K562 (cell line): ENCODE measurements around the gene ZNF575. TPM values are rescaled to one million over a fixed set of nuclear protein-coding genes. Genes with fewer than 3 reads are reported as not detected.

Experiments
- CTBP1 ChIP-seq: fragments of 450-650 bp; IDR thresholded peaks from 2 replicates; pipeline ENCODE4 v1.6.1; 2016; ENCODE audit warnings: borderline replicate concordance
- E2F6 ChIP-seq, 2 experiments: IDR thresholded peaks; 2 replicates each; pipeline ENCODE4 v1.6.1; 2011; ENCODE audit warnings: borderline replicate concordance in 1 of 2, control low read depth in 1 of 2, low read depth in 1 of 2, low read length in 1 of 2, mild to moderate bottlenecking in 1 of 2, mixed read lengths in 1 of 2, moderate library complexity in 1 of 2; ENCODE audit not compliant: insufficient read depth in 1 of 2, insufficient read length in 1 of 2, poor library complexity in 1 of 2, severe bottlenecking in 1 of 2; ENCODE audit errors: extremely low read depth in 1 of 2
- EP300 ChIP-seq: IDR thresholded peaks from 2 replicates; pipeline ENCODE4 v1.6.1; 2012; ENCODE audit warnings: low read length, improper control_type of control experiment
- ESRRA ChIP-seq: fragments of 450-650 bp; IDR thresholded peaks from 2 replicates; pipeline ENCODE4 v1.6.1; 2014; ENCODE audit warnings: low read depth, mild to moderate bottlenecking, moderate library complexity, borderline replicate concordance
- FOXJ2 ChIP-seq: fragments of 200-800 bp; sonication (Bioruptor generic); IDR thresholded peaks from 2 replicates; pipeline ENCODE4 v1.6.1; 2016; ENCODE audit warnings: missing genetic modification characterization, missing compliant biosample characterization
- FUS ChIP-seq: fragments of 200-400 bp; formaldehyde crosslinking; optimal IDR thresholded peaks from 2 replicates; pipeline ENCODE3; 2017; ENCODE audit warnings: low read depth, low read length
- GTF2B ChIP-seq: IDR thresholded peaks from 2 replicates; pipeline ENCODE4 v1.6.1; 2011; ENCODE audit not compliant: insufficient read length; ENCODE audit errors: extremely low read depth
- ILK ChIP-seq: fragments of 450-650 bp; IDR thresholded peaks from 2 replicates; pipeline ENCODE4 v1.6.1; 2016; ENCODE audit warnings: missing genetic modification characterization, low read depth, mild to moderate bottlenecking, missing compliant biosample characterization, moderate library complexity, borderline replicate concordance
- KLF13 ChIP-seq: fragments of 450-650 bp; IDR thresholded peaks from 2 replicates; pipeline ENCODE4 v1.6.1; 2016; ENCODE audit warnings: missing genetic modification characterization, low read depth, mild to moderate bottlenecking, missing compliant biosample characterization, moderate library complexity, borderline replicate concordance
- NKRF ChIP-seq: fragments of 450-650 bp; IDR thresholded peaks from 2 replicates; pipeline ENCODE4 v1.6.1; 2016; ENCODE audit warnings: borderline replicate concordance
- NONO ChIP-seq, 2 experiments: fragments of 200-400 bp in 1 of 2; fragments of 450-650 bp in 1 of 2; formaldehyde crosslinking in 1 of 2; IDR thresholded peaks; 2 replicates each; pipeline ENCODE4 v1.6.1; 2017; ENCODE audit warnings: low read depth in 2 of 2, mild to moderate bottlenecking in 2 of 2, moderate library complexity in 2 of 2, low read length in 1 of 2
- PML ChIP-seq: IDR thresholded peaks from 2 replicates; pipeline ENCODE4 v1.6.1; 2012; ENCODE audit warnings: low read length, inconsistent platforms
- SMARCE1 ChIP-seq: fragments of 450-650 bp; IDR thresholded peaks from 2 replicates; pipeline ENCODE4 v1.7.1; 2016; ENCODE audit warnings: mild to moderate bottlenecking
- SOX6 ChIP-seq: fragments of 450-650 bp; IDR thresholded peaks from 2 replicates; pipeline ENCODE4 v1.6.1; 2014; ENCODE audit warnings: mild to moderate bottlenecking
- TCF7 ChIP-seq: sonication (generic); IDR thresholded peaks from 2 replicates; pipeline ENCODE4 v1.6.1; 2016; ENCODE audit warnings: antibody characterized with exemption, borderline replicate concordance
- ZBTB17 ChIP-seq: fragments of 450-650 bp; formaldehyde crosslinking; IDR thresholded peaks from 2 replicates; pipeline ENCODE4 v1.4.0; 2020; ENCODE audit warnings: mild to moderate bottlenecking
- ZFP91 ChIP-seq: sonication (generic); formaldehyde crosslinking; IDR thresholded peaks from 2 replicates; pipeline ENCODE4 v1.8.0; 2022; ENCODE audit warnings: mild to moderate bottlenecking, missing genetic modification reagents
- ZNF23 ChIP-seq: fragments of 250-450 bp; sonication (Bioruptor Pico); IDR thresholded peaks from 2 replicates; pipeline ENCODE4 v1.4.0; 2020; ENCODE audit warnings: mild to moderate bottlenecking
- ZNF280B ChIP-seq: fragments of 250-450 bp; sonication (Bioruptor Pico); IDR thresholded peaks from 2 replicates; pipeline ENCODE4 v1.5.1; 2021; ENCODE audit warnings: mild to moderate bottlenecking
- ZNF431 ChIP-seq: sonication (generic); formaldehyde crosslinking; IDR thresholded peaks from 2 replicates; pipeline ENCODE4 v1.8.0; 2022; ENCODE audit warnings: mild to moderate bottlenecking, missing genetic modification reagents
- polyA plus RNA-seq, 8 experiments: library from polyadenylated mRNA; depleted of rRNA in 4 of 8; stranded (reverse) in 5 of 8; unstranded in 3 of 8; fragments of >200 nt; fragmentation: Nextera tagmentation in 2 of 8; fragmentation: Illumina TruSeq in 1 of 8; extraction: Ambion mirVana in 2 of 8; extraction: Trizol in 1 of 8; gene quantifications; 2 replicates each; pipeline versions ENCODE4 v1.2.1 to v1.2.3, GENCODE V29; 2011 to 2014; ENCODE audit warnings: inconsistent platforms in 1 of 8, missing spikeins in 1 of 8
- total RNA-seq, 7 experiments: library from RNA; depleted of rRNA in 6 of 7; stranded (reverse); fragments of >200 nt in 6 of 7; fragmentation: Illumina TruSeq in 2 of 7; extraction: Trizol in 2 of 7; gene quantifications; 2 replicates each; pipeline versions ENCODE4 v1.2.1 to v1.2.3, GENCODE V29; 2011 to 2021; ENCODE audit warnings: low replicate concordance in 1 of 7

The ZNF575 gene
- total and polyA plus RNA-seq, 9 of the 15 experiments (the other 6 are each of a cell fraction or from before 2014, with no cell fraction given), result 0.20 to 0.98 (median 0.32) TPM; not detected in 6

- TF ChIP-seq FUS (no peak), GTF2B (no peak), NKRF (peak; percentile 14; the same call in 1 of the 2 replicates), ILK (no peak), SOX6 (peak; percentile 46; the same call in 1 of the 2 replicates), ZBTB17 (CRISPR knock-in tag) (no peak), E2F6 (IDR thresholded peaks at IDR 0.05; ENCODE audit: borderline replicate concordance in 1 of 2, extremely low read depth in 1 of 2, insufficient read depth in 1 of 2, insufficient read length in 1 of 2, low read depth in 1 of 2, low read length in 1 of 2, poor library complexity in 1 of 2, severe bottlenecking in 1 of 2) (peak; percentile 21 to 62), ZFP91 (CRISPR knock-in tag) (no peak), PML (peak; percentile 15; the same call in 1 of the 2 replicates), KLF13 (tag) (0 out of 2 replicates have a peak, but pooled peaks have one; percentile 33), TCF7 (0 out of 2 replicates have a peak, but pooled peaks have one; percentile 27), FOXJ2 (tag) (no peak), ESRRA (peak; percentile 31; the same call in 1 of the 2 replicates), CTBP1 (peak; percentile 94), SMARCE1 (no peak), ZNF23 (CRISPR knock-in tag) (no peak), NONO (IDR thresholded peaks at IDR 0.05; ENCODE audit: low read depth in 2 of 2, low read length in 1 of 2) (peak in 1 of 2 experiments; percentile 86; a peak in 2 of 4 replicates), EP300 (no peak), ZNF431 (CRISPR knock-in tag) (no peak), ZNF280B (no peak)
Observed at GRCh38 chr19:43532962-43533545, at the start of gene ZNF575 (continued).
